Liver (tissue), 9 donors: ENCODE measurements around the gene CLIC1. TPM values are rescaled to one million over a fixed set of nuclear protein-coding genes. Genes with fewer than 3 reads are reported as not detected.

Source experiments
- DNase-seq: peaks from one replicate; pipeline ENCODE4 v3.0.0-alpha.2; 2017; ENCODE audit warnings: low spot score
- H3K27ac ChIP-seq, 2 donors: one replicate each; pipeline ENCODE4 v1.7.0; 2013; ENCODE audit warnings: inconsistent platforms in 2 of 2, low read length in 2 of 2, control low read depth in 1 of 2, low read depth in 1 of 2, mild to moderate bottlenecking in 1 of 2
- H3K27me3 ChIP-seq, 4 donors: one replicate each; pipeline versions ENCODE4 v1.6.1 to v1.7.0; 2013; ENCODE audit warnings: low read length in 3 of 4, inconsistent platforms in 1 of 4, mild to moderate bottlenecking in 1 of 4, moderate library complexity in 1 of 4; ENCODE audit not compliant: control insufficient read depth in 4 of 4, insufficient read depth in 4 of 4
- H3K36me3 ChIP-seq, 4 donors: one replicate each; pipeline versions ENCODE4 v1.6.1 to v1.7.0; 2013; ENCODE audit warnings: low read length in 3 of 4, mild to moderate bottlenecking in 3 of 4, low read depth in 1 of 4, moderate library complexity in 1 of 4; ENCODE audit not compliant: control insufficient read depth in 4 of 4, insufficient read depth in 3 of 4
- H3K4me1 ChIP-seq, 4 donors: one replicate each; pipeline versions ENCODE4 v1.6.1 to v1.7.0; 2013; ENCODE audit warnings: low read length in 3 of 4, mild to moderate bottlenecking in 3 of 4, moderate library complexity in 1 of 4; ENCODE audit not compliant: control insufficient read depth in 4 of 4, insufficient read depth in 4 of 4
- H3K4me3 ChIP-seq, 3 donors: one replicate each; pipeline versions ENCODE4 v1.6.1 to v1.7.0; 2013; ENCODE audit warnings: low read length in 3 of 3, control low read depth in 1 of 3, low read depth in 1 of 3, mild to moderate bottlenecking in 1 of 3
- H3K9ac ChIP-seq, 2 donors: one replicate each; pipeline ENCODE4 v1.7.0; 2013; ENCODE audit warnings: low read length in 2 of 2, mild to moderate bottlenecking in 2 of 2, moderate library complexity in 2 of 2, control low read depth in 1 of 2, low read depth in 1 of 2
- H3K9me3 ChIP-seq, 4 donors: one replicate each; pipeline versions ENCODE4 v1.6.1 to v1.7.0; 2013; ENCODE audit warnings: low read length in 3 of 4; ENCODE audit not compliant: control insufficient read depth in 4 of 4
- EGR1 ChIP-seq, 2 donors: IDR thresholded peaks; 2 replicates each; pipeline ENCODE4 v1.6.1; 2016 to 2018; ENCODE audit warnings: antibody characterized with exemption in 2 of 2, low read depth in 2 of 2
- FOXA1 ChIP-seq: IDR thresholded peaks from 2 replicates; pipeline ENCODE4 v1.6.1; 2016; ENCODE audit warnings: antibody characterized with exemption
- FOXA2 ChIP-seq: IDR thresholded peaks from 2 replicates; pipeline ENCODE4 v1.6.1; 2016; ENCODE audit warnings: antibody characterized with exemption
- GABPA ChIP-seq, 2 donors: IDR thresholded peaks in 1 of 2; conservative IDR thresholded peaks in 1 of 2; 2 replicates each; pipeline ENCODE4 v1.6.1; 2016; ENCODE audit warnings: antibody characterized with exemption in 2 of 2, mild to moderate bottlenecking in 1 of 2, moderate library complexity in 1 of 2
- HNF4A ChIP-seq, 2 donors: conservative IDR thresholded peaks; 2 replicates each; pipeline ENCODE4 v1.6.1; 2016; ENCODE audit warnings: antibody characterized with exemption in 2 of 2, mild to moderate bottlenecking in 2 of 2
- HNF4G ChIP-seq: IDR thresholded peaks from 2 replicates; pipeline ENCODE4 v1.6.1; 2016; ENCODE audit warnings: antibody characterized with exemption
- JUND ChIP-seq, 2 donors: IDR thresholded peaks; 2 replicates each; pipeline ENCODE4 v1.6.1; 2016; ENCODE audit warnings: antibody characterized with exemption in 2 of 2
- NR2F2 ChIP-seq: IDR thresholded peaks from 2 replicates; pipeline ENCODE4 v1.6.1; 2016; ENCODE audit warnings: antibody characterized with exemption
- RAD21 ChIP-seq, 2 donors: IDR thresholded peaks; 2 replicates each; pipeline ENCODE4 v1.6.1; 2016; ENCODE audit warnings: antibody characterized with exemption in 2 of 2, mild to moderate bottlenecking in 2 of 2
- RXRA ChIP-seq, 2 donors: IDR thresholded peaks; 2 replicates each; pipeline ENCODE4 v1.6.1; 2017 to 2018; ENCODE audit warnings: antibody characterized with exemption in 2 of 2, mild to moderate bottlenecking in 1 of 2
- SP1 ChIP-seq: IDR thresholded peaks from 2 replicates; pipeline ENCODE4 v1.6.1; 2018; ENCODE audit warnings: antibody characterized with exemption, mild to moderate bottlenecking
- TAF1 ChIP-seq: conservative IDR thresholded peaks from 2 replicates; pipeline ENCODE4 v1.6.1; 2016; ENCODE audit warnings: antibody characterized with exemption, mild to moderate bottlenecking
- YY1 ChIP-seq: IDR thresholded peaks from 2 replicates; pipeline ENCODE4 v1.6.1; 2016; ENCODE audit warnings: antibody characterized with exemption, mild to moderate bottlenecking
- WGBS: extraction: QIAGEN DNeasy Blood & Tissue Kit; methylation state at CpG from one replicate; pipeline ENCODE4 v1.1.7; 2013; 5-methylcytosine and 5-hydroxymethylcytosine counted together
- polyA plus RNA-seq, 2 donors: library from polyadenylated mRNA; stranded (reverse) in 1 of 2; unstranded in 1 of 2; fragments of 200-250 nt in 1 of 2; fragments of >200 nt in 1 of 2; fragmentation: Nextera tagmentation in 1 of 2; extraction: Ambion mirVana in 1 of 2; gene quantifications; one replicate each; pipeline versions ENCODE4 v1.2.1 to v1.2.3, GENCODE V29; 2013 to 2015
- total RNA-seq, 2 donors: library from RNA; depleted of rRNA; stranded (reverse); fragments of >200 nt; gene quantifications; one replicate each; pipeline ENCODE4 v1.2.3, GENCODE V29; 2014
- TF ChIP-seq, protein P1 (sequence below): IDR thresholded peaks from 2 replicates; pipeline ENCODE4 v1.6.1; 2016; ENCODE audit warnings: antibody characterized with exemption
- TF ChIP-seq, protein P2 (sequence below): IDR thresholded peaks from 2 replicates; pipeline ENCODE4 v1.6.1; 2016; ENCODE audit warnings: antibody characterized with exemption
- TF ChIP-seq, protein P3 (sequence below): IDR thresholded peaks from 2 replicates; pipeline ENCODE4 v1.6.1; 2016; ENCODE audit warnings: antibody characterized with exemption
- TF ChIP-seq, protein P4 (sequence below): IDR thresholded peaks from 2 replicates; pipeline ENCODE4 v1.6.1; 2016; ENCODE audit warnings: antibody characterized with exemption, mild to moderate bottlenecking
- TF ChIP-seq, protein P5 (sequence below): fragments of 150-350 bp; IDR thresholded peaks from 2 replicates; pipeline ENCODE4 v1.5.1; 2017; ENCODE audit warnings: improper control_type of control experiment, low read depth, low read length; ENCODE audit not compliant: missing input control
- donor health status: healthy.
- donor health status: healthy.
- donor health status: healthy.
- donor health status: healthy.
- donor health status: healthy.

Gene CLIC1
- total and polyA plus RNA-seq, 4 donors = 56.5 to 124 (median 64.5) TPM

DNA sequence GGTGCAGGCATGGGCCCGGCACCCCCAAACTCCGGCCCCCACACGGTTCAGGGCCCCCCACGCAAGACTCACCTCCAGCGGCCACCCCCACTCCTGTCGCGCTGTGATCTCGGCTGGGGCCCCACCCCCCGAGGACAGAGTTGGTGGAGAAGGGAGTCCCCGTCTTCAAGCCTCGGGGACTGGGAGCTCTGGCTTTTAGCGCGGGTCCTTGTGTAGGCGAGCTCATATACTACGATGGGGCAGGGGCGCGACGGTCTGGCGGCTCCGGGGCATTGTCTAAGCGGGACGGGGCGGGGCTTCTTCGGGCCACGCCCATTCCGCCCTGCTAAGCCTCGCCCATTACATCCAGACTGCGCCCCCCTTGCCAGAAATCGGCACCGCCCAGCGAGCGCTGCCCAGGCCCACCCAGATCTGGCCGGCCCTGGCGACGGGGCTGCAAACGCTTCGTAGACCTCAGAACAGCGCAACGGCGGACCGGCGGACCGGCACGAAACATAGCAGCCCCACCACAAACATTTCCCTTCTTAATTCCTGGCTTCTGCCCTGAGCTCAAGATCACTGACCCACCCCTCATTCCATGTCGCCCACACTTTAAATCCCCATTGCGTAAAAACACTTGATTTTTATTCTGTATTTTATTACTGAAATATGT is 6.2 kb downstream of the CLIC1 start:
- no peaks in the 10 kb centered on the region for H3K9me3 ChIP-seq
- DNase-seq = peak; percentile 87
- H3K36me3 ChIP-seq = peaks cover 8 to 33% (median 20%) of the 10 kb centered on the region in 4 donors
- peak overlapping the region; percentile 37 to 62 for H3K9ac ChIP-seq
- WGBS = 17% methylated on average over 46 of the region's 46 CpGs
- peak overlapping the region; percentile 91 to 92 for H3K27ac ChIP-seq
- H3K27me3 ChIP-seq = no peaks in the 10 kb centered on the region
- H3K4me3 ChIP-seq = peak overlapping the region; percentile 73 to 77 (median 73)
- H3K4me1 ChIP-seq = peaks cover 4 to 34% (median 16%) of the 10 kb centered on the region in 4 donors
- TF ChIP-seq NR2F2 = no peak
- peak; percentile 48 for TF ChIP-seq YY1
- no peak for TF ChIP-seq FOXA2
- TF ChIP-seq HNF4A (conservative IDR thresholded peaks at IDR 0.05) = peak in 1 of 2 donors; percentile 16
- TF ChIP-seq, protein P1, sequence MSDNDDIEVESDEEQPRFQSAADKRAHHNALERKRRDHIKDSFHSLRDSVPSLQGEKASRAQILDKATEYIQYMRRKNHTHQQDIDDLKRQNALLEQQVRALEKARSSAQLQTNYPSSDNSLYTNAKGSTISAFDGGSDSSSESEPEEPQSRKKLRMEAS = no peak
- no peak for TF ChIP-seq TAF1

DNA sequence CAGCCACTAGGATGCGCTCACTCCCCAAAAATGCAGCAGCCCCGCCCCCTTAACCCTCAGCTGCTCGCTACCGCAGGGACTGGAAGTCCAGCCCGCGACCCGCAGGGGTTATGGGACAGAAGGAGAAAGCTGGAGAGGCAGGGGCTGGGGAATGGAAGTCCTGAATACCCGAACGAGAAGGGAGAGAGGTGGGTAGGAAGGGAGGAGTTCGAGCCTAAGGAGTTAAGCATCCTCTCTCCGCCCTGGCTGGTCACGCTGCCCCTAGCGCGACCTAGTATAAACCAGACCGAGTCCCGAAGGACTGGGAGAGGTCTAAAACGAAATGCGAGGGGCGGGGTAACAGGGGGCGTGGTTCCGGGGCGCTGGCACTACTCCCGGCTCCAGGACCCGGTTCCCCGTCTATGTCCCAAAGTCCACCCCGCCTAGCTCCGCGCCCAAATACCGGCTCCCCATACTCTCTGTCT is 6.8 kb downstream of the CLIC1 start:
- H3K27ac ChIP-seq = peak overlapping the region; percentile 91 to 92
- H3K9me3 ChIP-seq = no peaks in the 10 kb centered on the region
- peaks cover 4 to 29% (median 15%) of the 10 kb centered on the region in 4 donors for H3K4me1 ChIP-seq
- H3K36me3 ChIP-seq = peaks cover 8 to 33% (median 20%) of the 10 kb centered on the region in 4 donors
- H3K4me3 ChIP-seq = peak overlapping the region; percentile 73 to 77 (median 73)
- under 1% methylated on average over 29 of the region's 29 CpGs for WGBS
- H3K9ac ChIP-seq = peak overlapping the region; percentile 37 to 62
- TF ChIP-seq HNF4A (conservative IDR thresholded peaks at IDR 0.05) = peak; percentile 78 to 81
- TF ChIP-seq YY1 = peak; percentile 56
- TF ChIP-seq, protein P1 = peak; percentile 84
- TF ChIP-seq HNF4G = peak; percentile 59
- no peak for TF ChIP-seq TAF1
- TF ChIP-seq, protein P2, sequence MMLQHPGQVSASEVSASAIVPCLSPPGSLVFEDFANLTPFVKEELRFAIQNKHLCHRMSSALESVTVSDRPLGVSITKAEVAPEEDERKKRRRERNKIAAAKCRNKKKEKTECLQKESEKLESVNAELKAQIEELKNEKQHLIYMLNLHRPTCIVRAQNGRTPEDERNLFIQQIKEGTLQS = peak; percentile 19
- peak; percentile 58 for TF ChIP-seq SP1
- TF ChIP-seq NR2F2 = no peak
- TF ChIP-seq RAD21 (IDR thresholded peaks at IDR 0.05) = peak; percentile 81 to 90
- no peak for TF ChIP-seq EGR1 (IDR thresholded peaks at IDR 0.05; ENCODE audit: low read depth in 2 of 2)
- TF ChIP-seq, protein P3, sequence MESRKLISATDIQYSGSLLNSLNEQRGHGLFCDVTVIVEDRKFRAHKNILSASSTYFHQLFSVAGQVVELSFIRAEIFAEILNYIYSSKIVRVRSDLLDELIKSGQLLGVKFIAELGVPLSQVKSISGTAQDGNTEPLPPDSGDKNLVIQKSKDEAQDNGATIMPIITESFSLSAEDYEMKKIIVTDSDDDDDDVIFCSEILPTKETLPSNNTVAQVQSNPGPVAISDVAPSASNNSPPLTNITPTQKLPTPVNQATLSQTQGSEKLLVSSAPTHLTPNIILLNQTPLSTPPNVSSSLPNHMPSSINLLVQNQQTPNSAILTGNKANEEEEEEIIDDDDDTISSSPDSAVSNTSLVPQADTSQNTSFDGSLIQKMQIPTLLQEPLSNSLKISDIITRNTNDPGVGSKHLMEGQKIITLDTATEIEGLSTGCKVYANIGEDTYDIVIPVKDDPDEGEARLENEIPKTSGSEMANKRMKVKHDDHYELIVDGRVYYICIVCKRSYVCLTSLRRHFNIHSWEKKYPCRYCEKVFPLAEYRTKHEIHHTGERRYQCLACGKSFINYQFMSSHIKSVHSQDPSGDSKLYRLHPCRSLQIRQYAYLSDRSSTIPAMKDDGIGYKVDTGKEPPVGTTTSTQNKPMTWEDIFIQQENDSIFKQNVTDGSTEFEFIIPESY = no peak
- TF ChIP-seq, protein P4, sequence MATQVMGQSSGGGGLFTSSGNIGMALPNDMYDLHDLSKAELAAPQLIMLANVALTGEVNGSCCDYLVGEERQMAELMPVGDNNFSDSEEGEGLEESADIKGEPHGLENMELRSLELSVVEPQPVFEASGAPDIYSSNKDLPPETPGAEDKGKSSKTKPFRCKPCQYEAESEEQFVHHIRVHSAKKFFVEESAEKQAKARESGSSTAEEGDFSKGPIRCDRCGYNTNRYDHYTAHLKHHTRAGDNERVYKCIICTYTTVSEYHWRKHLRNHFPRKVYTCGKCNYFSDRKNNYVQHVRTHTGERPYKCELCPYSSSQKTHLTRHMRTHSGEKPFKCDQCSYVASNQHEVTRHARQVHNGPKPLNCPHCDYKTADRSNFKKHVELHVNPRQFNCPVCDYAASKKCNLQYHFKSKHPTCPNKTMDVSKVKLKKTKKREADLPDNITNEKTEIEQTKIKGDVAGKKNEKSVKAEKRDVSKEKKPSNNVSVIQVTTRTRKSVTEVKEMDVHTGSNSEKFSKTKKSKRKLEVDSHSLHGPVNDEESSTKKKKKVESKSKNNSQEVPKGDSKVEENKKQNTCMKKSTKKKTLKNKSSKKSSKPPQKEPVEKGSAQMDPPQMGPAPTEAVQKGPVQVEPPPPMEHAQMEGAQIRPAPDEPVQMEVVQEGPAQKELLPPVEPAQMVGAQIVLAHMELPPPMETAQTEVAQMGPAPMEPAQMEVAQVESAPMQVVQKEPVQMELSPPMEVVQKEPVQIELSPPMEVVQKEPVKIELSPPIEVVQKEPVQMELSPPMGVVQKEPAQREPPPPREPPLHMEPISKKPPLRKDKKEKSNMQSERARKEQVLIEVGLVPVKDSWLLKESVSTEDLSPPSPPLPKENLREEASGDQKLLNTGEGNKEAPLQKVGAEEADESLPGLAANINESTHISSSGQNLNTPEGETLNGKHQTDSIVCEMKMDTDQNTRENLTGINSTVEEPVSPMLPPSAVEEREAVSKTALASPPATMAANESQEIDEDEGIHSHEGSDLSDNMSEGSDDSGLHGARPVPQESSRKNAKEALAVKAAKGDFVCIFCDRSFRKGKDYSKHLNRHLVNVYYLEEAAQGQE = peak; percentile 32
- no peak for TF ChIP-seq FOXA2
- no peak for TF ChIP-seq GABPA (IDR thresholded peaks at IDR 0.05 in 1 of 2, conservative IDR thresholded peaks at IDR 0.05 in 1 of 2)
- TF ChIP-seq JUND (IDR thresholded peaks at IDR 0.05) = peak; percentile 79 to 95
- peak; percentile 58 to 67 for TF ChIP-seq RXRA (IDR thresholded peaks at IDR 0.05)
- TF ChIP-seq, protein P5, sequence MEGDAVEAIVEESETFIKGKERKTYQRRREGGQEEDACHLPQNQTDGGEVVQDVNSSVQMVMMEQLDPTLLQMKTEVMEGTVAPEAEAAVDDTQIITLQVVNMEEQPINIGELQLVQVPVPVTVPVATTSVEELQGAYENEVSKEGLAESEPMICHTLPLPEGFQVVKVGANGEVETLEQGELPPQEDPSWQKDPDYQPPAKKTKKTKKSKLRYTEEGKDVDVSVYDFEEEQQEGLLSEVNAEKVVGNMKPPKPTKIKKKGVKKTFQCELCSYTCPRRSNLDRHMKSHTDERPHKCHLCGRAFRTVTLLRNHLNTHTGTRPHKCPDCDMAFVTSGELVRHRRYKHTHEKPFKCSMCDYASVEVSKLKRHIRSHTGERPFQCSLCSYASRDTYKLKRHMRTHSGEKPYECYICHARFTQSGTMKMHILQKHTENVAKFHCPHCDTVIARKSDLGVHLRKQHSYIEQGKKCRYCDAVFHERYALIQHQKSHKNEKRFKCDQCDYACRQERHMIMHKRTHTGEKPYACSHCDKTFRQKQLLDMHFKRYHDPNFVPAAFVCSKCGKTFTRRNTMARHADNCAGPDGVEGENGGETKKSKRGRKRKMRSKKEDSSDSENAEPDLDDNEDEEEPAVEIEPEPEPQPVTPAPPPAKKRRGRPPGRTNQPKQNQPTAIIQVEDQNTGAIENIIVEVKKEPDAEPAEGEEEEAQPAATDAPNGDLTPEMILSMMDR = peak; percentile 56
- TF ChIP-seq FOXA1 = no peak
- DNase-seq = peak; percentile 88
- no peaks in the 10 kb centered on the region for H3K27me3 ChIP-seq
